Mucosa of rectum (tissue), 2 donors: ENCODE data around the gene FAM120A.
"Not testable (repeated sequence)": the region's sequence is repeated elsewhere in the genome, so short reads cannot be mapped to it uniquely, and the experiment has no call there.

Experiments
- H3K27ac ChIP-seq, 2 donors: one replicate each; pipeline ENCODE4 v1.7.0; 2013; ENCODE audit warnings: inconsistent platforms in 2 of 2, low read depth in 2 of 2, low read length in 2 of 2
- H3K27me3 ChIP-seq, 2 donors: one replicate each; pipeline ENCODE4 v1.7.0; 2013; ENCODE audit warnings: low read length in 2 of 2; ENCODE audit not compliant: control insufficient read depth in 2 of 2, insufficient read depth in 2 of 2
- H3K36me3 ChIP-seq, 2 donors: one replicate each; pipeline ENCODE4 v1.7.0; 2013; ENCODE audit warnings: low read length in 2 of 2; ENCODE audit not compliant: control insufficient read depth in 2 of 2, insufficient read depth in 2 of 2
- H3K4me1 ChIP-seq, 2 donors: one replicate each; pipeline ENCODE4 v1.7.0; 2013; ENCODE audit warnings: low read length in 2 of 2, mild to moderate bottlenecking in 1 of 2; ENCODE audit not compliant: control insufficient read depth in 2 of 2, insufficient read depth in 2 of 2
- H3K4me3 ChIP-seq, 2 donors: one replicate each; pipeline ENCODE4 v1.7.0; 2013; ENCODE audit warnings: low read length in 2 of 2
- H3K9ac ChIP-seq, 2 donors: one replicate each; pipeline ENCODE4 v1.7.0; 2013; ENCODE audit warnings: low read length in 2 of 2, low read depth in 1 of 2, mild to moderate bottlenecking in 1 of 2
- H3K9me3 ChIP-seq, 2 donors: one replicate each; pipeline ENCODE4 v1.7.0; 2013; ENCODE audit warnings: low read length in 2 of 2; ENCODE audit not compliant: control insufficient read depth in 2 of 2
- donor health status: healthy.
- donor health status: Normal muscosa, but diverticular disease.

FAM120A gene

GRCh38 chr9:93427655-93428379 lies 23.7 kb upstream of the FAM120A start:
- Histone ChIP-seq H3K9me3 (no peaks in the 10 kb centered on the region), H3K9ac (no peak overlapping the region), H3K4me1 (no peaks in the 10 kb centered on the region), H3K4me3 (no peak overlapping the region), H3K36me3 (no peaks in the 10 kb centered on the region), H3K27me3 (no peaks in the 10 kb centered on the region), H3K27ac (no peak overlapping the region)

- Histone ChIP-seq H3K4me1 (no peaks in the 10 kb centered on the region), H3K27me3 (no peaks in the 10 kb centered on the region), H3K36me3 (no peaks in the 10 kb centered on the region), H3K27ac (no peak overlapping the region), H3K9me3 (no peaks in the 10 kb centered on the region), H3K4me3 (no peak overlapping the region), H3K9ac (no peak overlapping the region)
Observed at GRCh38 chr9:93431539-93432105, 19.9 kb upstream of the FAM120A start.

GRCh38 chr9:93432964-93433363 lies 18.5 kb upstream of the FAM120A start:
- no peaks in the 10 kb centered on the region for H3K4me1 ChIP-seq
- no peaks in the 10 kb centered on the region for H3K36me3 ChIP-seq
- H3K9ac ChIP-seq: no peak overlapping the region
- no peak overlapping the region for H3K27ac ChIP-seq
- H3K9me3 ChIP-seq: no peaks in the 10 kb centered on the region
- no peak overlapping the region for H3K4me3 ChIP-seq
- H3K27me3 ChIP-seq: no peaks in the 10 kb centered on the region

- Histone ChIP-seq H3K4me1 (no peaks in the 10 kb centered on the region), H3K27ac (no peak overlapping the region), H3K4me3 (no peak overlapping the region), H3K36me3 (no peaks in the 10 kb centered on the region), H3K9ac (no peak overlapping the region), H3K9me3 (no peaks in the 10 kb centered on the region), H3K27me3 (no peaks in the 10 kb centered on the region)
Observed at GRCh38 chr9:93434056-93434455, 17.4 kb upstream of the FAM120A start.

- Histone ChIP-seq H3K27me3 (no peaks in the 10 kb centered on the region), H3K9me3 (no peaks in the 10 kb centered on the region), H3K36me3 (no peaks in the 10 kb centered on the region), H3K4me3 (no peak overlapping the region), H3K9ac (no peak overlapping the region), H3K4me1 (no peaks in the 10 kb centered on the region), H3K27ac (no peak overlapping the region)
Observed at GRCh38 chr9:93435386-93435785, 16.1 kb upstream of the FAM120A start.

GRCh38 chr9:93436218-93436617 lies 15.3 kb upstream of the FAM120A start:
- Histone ChIP-seq H3K36me3 (no peaks in the 10 kb centered on the region), H3K27me3 (no peaks in the 10 kb centered on the region)

GRCh38 chr9:93436655-93437407 lies 14.7 kb upstream of the FAM120A start:
- H3K27ac ChIP-seq: no peak overlapping the region
- H3K4me1 ChIP-seq: no peaks in the 10 kb centered on the region
- no peaks in the 10 kb centered on the region for H3K36me3 ChIP-seq
- no peak overlapping the region for H3K4me3 ChIP-seq
- no peaks in the 10 kb centered on the region for H3K9me3 ChIP-seq
- H3K27me3 ChIP-seq: no peaks in the 10 kb centered on the region
- no peak overlapping the region for H3K9ac ChIP-seq

More at GRCh38 chr9:93436218-93436617, 15.3 kb upstream of the FAM120A start:
- H3K9ac ChIP-seq: no peak overlapping the region
- no peak overlapping the region for H3K4me3 ChIP-seq
- H3K9me3 ChIP-seq: no peaks in the 10 kb centered on the region
- H3K4me1 ChIP-seq: no peaks in the 10 kb centered on the region
- H3K27ac ChIP-seq: no peak overlapping the region

GRCh38 chr9:93437996-93438395 lies 13.5 kb upstream of the FAM120A start:
- Histone ChIP-seq H3K9ac (no peak overlapping the region), H3K4me1 (no peaks in the 10 kb centered on the region), H3K27ac (no peak overlapping the region), H3K4me3 (no peak overlapping the region), H3K9me3 (no peaks in the 10 kb centered on the region), H3K36me3 (no peaks in the 10 kb centered on the region), H3K27me3 (no peaks in the 10 kb centered on the region)

GRCh38 chr9:93439301-93439700 lies 12.2 kb upstream of the FAM120A start:
- H3K9me3 ChIP-seq, H3K4me1 ChIP-seq, H3K27me3 ChIP-seq, H3K4me3 ChIP-seq, H3K27ac ChIP-seq, H3K36me3 ChIP-seq, H3K9ac ChIP-seq: not testable (repeated sequence)

- Histone ChIP-seq H3K9me3 (no peaks in the 10 kb centered on the region), H3K27me3 (no peaks in the 10 kb centered on the region), H3K27ac (no peak overlapping the region), H3K4me1 (no peaks in the 10 kb centered on the region), H3K9ac (no peak overlapping the region), H3K36me3 (peaks cover 2 to 3% of the 10 kb centered on the region in 2 donors), H3K4me3 (no peak overlapping the region)
Observed at GRCh38 chr9:93440896-93441580, 10.4 kb upstream of the FAM120A start.
